ENCODE results near the gene GOSR2. TPM values are rescaled to one million over a fixed set of nuclear protein-coding genes. Genes with fewer than 3 reads are reported as not detected.
A peak's percentile ranks its signal among the peaks of the same experiment; 100 is the strongest.

GOSR2 gene
- 28.3 TPM for polyA plus RNA-seq (2013, experiment 1 of 2)
- 26.9 TPM for polyA plus RNA-seq (2013, experiment 2 of 2)

DNA sequence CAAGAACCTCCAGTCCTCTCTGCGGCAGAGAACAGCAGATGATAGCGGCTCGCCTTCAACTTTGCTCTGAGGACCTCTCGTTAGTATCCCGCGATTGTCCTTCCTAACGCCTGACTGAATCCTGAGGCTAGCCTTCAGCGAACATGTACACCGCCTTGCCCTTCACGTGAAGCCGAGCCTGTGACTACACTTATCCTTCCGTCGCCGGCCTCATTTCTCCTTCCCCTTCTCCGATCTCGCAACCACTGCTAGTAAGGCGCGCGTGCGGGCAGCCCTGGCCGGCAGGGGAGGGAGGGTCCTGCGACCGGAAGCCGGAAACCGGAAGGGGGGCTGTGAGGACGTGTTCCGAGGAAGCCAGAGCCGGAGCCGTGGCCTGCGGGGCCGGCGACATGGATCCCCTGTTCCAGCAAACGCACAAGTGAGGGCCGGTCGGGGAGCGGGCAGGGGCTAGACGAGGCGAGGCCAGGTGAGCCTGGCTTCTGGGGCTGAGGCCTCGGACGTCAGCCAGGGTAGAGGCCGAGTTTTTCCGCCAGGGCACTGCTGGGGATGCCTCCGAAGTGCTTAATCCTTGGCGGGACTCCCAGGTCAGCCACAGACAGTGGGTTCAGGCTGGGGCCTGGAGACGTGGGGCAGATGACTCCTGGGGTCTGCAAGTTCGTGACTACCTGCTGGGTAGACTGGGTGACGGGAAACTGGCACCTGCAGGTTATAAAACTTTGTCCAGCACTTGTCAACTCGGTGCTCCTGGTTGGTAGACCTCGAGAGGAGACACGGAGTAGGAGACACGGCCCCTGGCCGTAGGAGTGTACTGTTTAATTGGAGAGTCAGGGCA, at the start of gene GOSR2:
Gene GOSR2 (plus strand): TSS at position 357 of the 832 bp plus-strand sequence. CDS start 33 bp downstream, at position 390.
- Histone ChIP-seq H3K56ac (ENCODE audit: low read length) (peak within 1 kb of the TSS; percentile 95), H3K4ac (ENCODE audit: low read depth, low read length) (no peak within 1 kb of the TSS), H3K4me2 (ENCODE audit: low read length) (peak within 1 kb of the TSS; percentile 53), H2AK5ac (ENCODE audit: low read length) (no peak within 1 kb of the TSS), H3K27ac (ENCODE audit: low read depth, low read length) (peak within 1 kb of the TSS; percentile 67), H3K4me1 (ENCODE audit: control insufficient read depth, low read depth, low read length) (no peaks in the 10 kb centered on the region), H3K36me3 (ENCODE audit: control insufficient read depth, insufficient read depth, low read length) (no peaks in the 10 kb centered on the region), H2BK15ac (replicated peaks; ENCODE audit: low read depth) (no peak within 1 kb of the TSS), H4K8ac (ENCODE audit: low read depth, low read length) (peak within 1 kb of the TSS; percentile 81), H3K27me3 (ENCODE audit: insufficient read depth, low read length, poor library complexity) (no peaks in the 10 kb centered on the region), H3K4me3 (ENCODE audit: low read length) (peak within 1 kb of the TSS; percentile 54), H3K79me1 (ENCODE audit: low read length) (peaks cover 19% of the 10 kb centered on the region), H4K5ac (ENCODE audit: low read length) (no peak within 1 kb of the TSS), H3K9ac (ENCODE audit: low read length) (peak within 1 kb of the TSS; percentile 90), H2BK5ac (ENCODE audit: low read length) (peak within 1 kb of the TSS; percentile 86), H3K79me2 (ENCODE audit: control insufficient read depth, insufficient read depth, low read length) (peaks cover 38% of the 10 kb centered on the region), H3K18ac (ENCODE audit: low read length) (peak within 1 kb of the TSS; percentile 15), H2BK120ac (ENCODE audit: low read depth, low read length) (no peak within 1 kb of the TSS), H3K23ac (ENCODE audit: low read length) (no peak within 1 kb of the TSS)
- WGBS (ENCODE audit: extremely low coverage, insufficient coverage, low lambda C conversion rate) = no CpG with 5 or more reads among the region's 52 CpGs
- peak; percentile 94 for DNase-seq

DNA sequence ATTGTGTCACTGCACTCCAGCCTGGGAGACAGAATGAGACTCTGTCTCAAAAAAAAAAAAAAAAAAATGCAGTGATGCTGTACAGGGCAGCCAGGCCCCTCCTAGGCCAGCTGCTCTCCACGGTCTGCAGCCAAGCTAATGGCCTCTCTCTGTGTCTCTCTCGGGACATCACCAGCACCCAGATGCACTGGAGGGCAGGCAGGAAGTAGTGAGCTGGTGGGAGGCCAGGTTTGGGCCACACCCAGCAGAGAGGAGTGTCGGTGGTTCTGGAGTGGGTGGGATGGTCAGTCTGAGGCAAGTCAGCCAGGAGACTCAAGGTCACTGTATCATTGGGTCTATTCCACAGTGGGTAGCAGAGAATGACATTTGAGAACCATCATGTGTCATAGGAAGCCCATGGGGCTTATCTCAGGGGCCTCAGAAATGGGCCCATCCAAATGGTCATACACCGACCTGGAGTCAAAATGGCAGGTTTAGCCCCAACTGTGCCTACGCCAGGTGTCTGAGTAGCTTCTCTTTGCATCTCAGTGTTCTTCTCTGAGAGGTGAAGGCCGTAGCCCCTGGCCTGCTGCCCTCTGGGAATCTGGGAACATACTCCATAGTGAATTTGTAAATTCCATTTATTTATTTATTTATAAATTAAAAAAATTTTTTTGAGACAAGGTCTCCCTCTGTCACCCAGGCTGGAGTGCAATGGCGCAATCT, 48.9 kb upstream of the GOSR2 start:
- Histone ChIP-seq H3K27me3 (ENCODE audit: insufficient read depth, low read length, poor library complexity) (no peaks in the 10 kb centered on the region), H3K4me1 (ENCODE audit: control insufficient read depth, low read depth, low read length) (no peaks in the 10 kb centered on the region), H2BK5ac (ENCODE audit: low read length) (no peak overlapping the region), H3K56ac (ENCODE audit: low read length) (no peak overlapping the region), H3K36me3 (ENCODE audit: control insufficient read depth, insufficient read depth, low read length) (no peaks in the 10 kb centered on the region), H3K79me1 (ENCODE audit: low read length) (no peaks in the 10 kb centered on the region), H3K4ac (ENCODE audit: low read depth, low read length) (no peak overlapping the region), H3K23ac (ENCODE audit: low read length) (no peak overlapping the region), H3K4me2 (ENCODE audit: low read length) (no peak overlapping the region), H2BK120ac (ENCODE audit: low read depth, low read length) (no peak overlapping the region), H3K9ac (ENCODE audit: low read length) (no peak overlapping the region), H3K18ac (ENCODE audit: low read length) (no peak overlapping the region), H2BK15ac (replicated peaks; ENCODE audit: low read depth) (no peak overlapping the region), H3K79me2 (ENCODE audit: control insufficient read depth, insufficient read depth, low read length) (no peaks in the 10 kb centered on the region), H3K27ac (ENCODE audit: low read depth, low read length) (no peak overlapping the region), H4K5ac (ENCODE audit: low read length) (no peak overlapping the region), H3K4me3 (ENCODE audit: low read length) (no peak overlapping the region), H4K8ac (ENCODE audit: low read depth, low read length) (no peak overlapping the region), H2AK5ac (ENCODE audit: low read length) (no peak overlapping the region)
- DNase-seq = no peak
- WGBS (ENCODE audit: extremely low coverage, insufficient coverage, low lambda C conversion rate) = no CpG with 5 or more reads among the region's 7 CpGs

DNA sequence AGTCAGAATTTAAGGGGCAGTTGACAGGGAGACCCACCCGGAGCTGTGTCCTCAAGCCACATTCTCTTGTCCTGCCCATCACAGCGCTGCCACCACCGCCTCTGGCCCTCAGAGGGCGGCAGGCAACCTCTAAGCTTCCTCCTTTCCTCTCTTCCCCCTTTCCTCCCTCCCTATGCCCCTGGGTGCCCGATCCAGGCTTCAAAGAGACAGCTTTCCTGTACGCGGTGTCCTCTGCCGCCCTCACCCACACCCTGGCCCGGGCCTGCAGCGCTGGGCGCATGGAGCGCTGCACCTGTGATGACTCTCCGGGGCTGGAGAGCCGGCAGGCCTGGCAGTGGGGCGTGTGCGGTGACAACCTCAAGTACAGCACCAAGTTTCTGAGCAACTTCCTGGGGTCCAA, 48.1 kb upstream of the GOSR2 start:
- no peak overlapping the region for H3K27ac ChIP-seq (ENCODE audit: low read depth, low read length)

DNA sequence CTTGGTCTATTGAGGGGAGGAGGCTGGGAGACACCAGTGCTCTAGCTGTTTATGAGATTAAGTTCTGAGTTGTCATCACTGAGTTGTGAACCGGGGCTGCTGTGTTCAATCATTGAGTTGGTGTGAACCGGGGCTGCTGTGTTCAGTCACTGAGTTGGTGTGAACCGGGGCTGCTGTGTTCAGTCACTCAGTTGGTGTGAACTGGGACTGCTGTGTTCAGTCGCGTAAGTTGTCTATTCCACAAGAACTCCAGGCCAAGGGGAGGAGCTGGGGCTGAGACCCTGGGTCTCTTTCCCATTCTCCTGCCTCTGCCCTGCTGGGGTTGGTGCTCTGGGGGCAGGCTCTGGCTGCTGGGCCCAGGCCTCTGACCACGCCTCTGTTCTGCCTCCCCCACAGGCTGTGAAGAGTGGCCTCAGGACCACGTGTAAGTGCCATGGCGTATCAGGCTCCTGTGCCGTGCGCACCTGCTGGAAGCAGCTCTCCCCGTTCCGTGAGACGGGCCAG, 47.1 kb upstream of the GOSR2 start:
- H3K79me1 ChIP-seq (ENCODE audit: low read length) = no peaks in the 10 kb centered on the region
- H3K18ac ChIP-seq (ENCODE audit: low read length) = no peak overlapping the region
- no peak overlapping the region for H2AK5ac ChIP-seq (ENCODE audit: low read length)
- H4K8ac ChIP-seq (ENCODE audit: low read depth, low read length) = no peak overlapping the region
- no peak overlapping the region for H3K56ac ChIP-seq (ENCODE audit: low read length)
- H3K27me3 ChIP-seq (ENCODE audit: insufficient read depth, low read length, poor library complexity) = no peaks in the 10 kb centered on the region
- no peaks in the 10 kb centered on the region for H3K36me3 ChIP-seq (ENCODE audit: control insufficient read depth, insufficient read depth, low read length)
- no peak overlapping the region for H3K4me3 ChIP-seq (ENCODE audit: low read length)
- no peak overlapping the region for H2BK15ac ChIP-seq (replicated peaks; ENCODE audit: low read depth)
- H2BK120ac ChIP-seq (ENCODE audit: low read depth, low read length) = no peak overlapping the region
- no peak overlapping the region for H2BK5ac ChIP-seq (ENCODE audit: low read length)
- no peak overlapping the region for H4K5ac ChIP-seq (ENCODE audit: low read length)
- no peak overlapping the region for H3K27ac ChIP-seq (ENCODE audit: low read depth, low read length)
- H3K9ac ChIP-seq (ENCODE audit: low read length) = no peak overlapping the region
- no peak overlapping the region for H3K4me2 ChIP-seq (ENCODE audit: low read length)
- H3K4ac ChIP-seq (ENCODE audit: low read depth, low read length) = no peak overlapping the region
- no peaks in the 10 kb centered on the region for H3K4me1 ChIP-seq (ENCODE audit: control insufficient read depth, low read depth, low read length)
- no peaks in the 10 kb centered on the region for H3K79me2 ChIP-seq (ENCODE audit: control insufficient read depth, insufficient read depth, low read length)
- DNase-seq = peak; percentile 14
- no CpG with 5 or more reads among the region's 13 CpGs for WGBS (ENCODE audit: extremely low coverage, insufficient coverage, low lambda C conversion rate)
- no peak overlapping the region for H3K23ac ChIP-seq (ENCODE audit: low read length)

More for the DNA sequence above, 48.1 kb upstream of the GOSR2 start:
- Histone ChIP-seq H3K79me1 (ENCODE audit: low read length) (no peaks in the 10 kb centered on the region), H3K23ac (ENCODE audit: low read length) (no peak overlapping the region), H3K4me1 (ENCODE audit: control insufficient read depth, low read depth, low read length) (no peaks in the 10 kb centered on the region), H2BK5ac (ENCODE audit: low read length) (no peak overlapping the region), H2BK15ac (replicated peaks; ENCODE audit: low read depth) (no peak overlapping the region), H3K4me3 (ENCODE audit: low read length) (no peak overlapping the region), H3K79me2 (ENCODE audit: control insufficient read depth, insufficient read depth, low read length) (no peaks in the 10 kb centered on the region), H2AK5ac (ENCODE audit: low read length) (no peak overlapping the region), H3K4ac (ENCODE audit: low read depth, low read length) (no peak overlapping the region), H4K5ac (ENCODE audit: low read length) (no peak overlapping the region), H3K36me3 (ENCODE audit: control insufficient read depth, insufficient read depth, low read length) (no peaks in the 10 kb centered on the region), H3K56ac (ENCODE audit: low read length) (no peak overlapping the region), H2BK120ac (ENCODE audit: low read depth, low read length) (no peak overlapping the region), H3K9ac (ENCODE audit: low read length) (no peak overlapping the region), H4K8ac (ENCODE audit: low read depth, low read length) (no peak overlapping the region), H3K18ac (ENCODE audit: low read length) (no peak overlapping the region), H3K4me2 (ENCODE audit: low read length) (no peak overlapping the region), H3K27me3 (ENCODE audit: insufficient read depth, low read length, poor library complexity) (no peaks in the 10 kb centered on the region)
- no peak for DNase-seq
- WGBS (ENCODE audit: extremely low coverage, insufficient coverage, low lambda C conversion rate) = no CpG with 5 or more reads among the region's 16 CpGs

DNA sequence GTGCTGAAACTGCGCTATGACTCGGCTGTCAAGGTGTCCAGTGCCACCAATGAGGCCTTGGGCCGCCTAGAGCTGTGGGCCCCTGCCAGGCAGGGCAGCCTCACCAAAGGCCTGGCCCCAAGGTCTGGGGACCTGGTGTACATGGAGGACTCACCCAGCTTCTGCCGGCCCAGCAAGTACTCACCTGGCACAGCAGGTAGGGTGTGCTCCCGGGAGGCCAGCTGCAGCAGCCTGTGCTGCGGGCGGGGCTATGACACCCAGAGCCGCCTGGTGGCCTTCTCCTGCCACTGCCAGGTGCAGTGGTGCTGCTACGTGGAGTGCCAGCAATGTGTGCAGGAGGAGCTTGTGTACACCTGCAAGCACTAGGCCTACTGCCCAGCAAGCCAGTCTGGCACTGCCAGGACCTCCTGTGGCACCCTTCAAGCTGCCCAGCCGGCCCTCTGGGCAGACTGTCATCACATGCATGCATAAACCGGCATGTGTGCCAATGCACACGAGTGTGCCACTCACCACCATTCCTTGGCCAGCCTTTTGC, 46.5 kb upstream of the GOSR2 start:
- H3K27ac ChIP-seq (ENCODE audit: low read depth, low read length) = no peak overlapping the region
- no peaks in the 10 kb centered on the region for H3K79me2 ChIP-seq (ENCODE audit: control insufficient read depth, insufficient read depth, low read length)
- no peak overlapping the region for H3K18ac ChIP-seq (ENCODE audit: low read length)
- H3K23ac ChIP-seq (ENCODE audit: low read length) = no peak overlapping the region
- WGBS (ENCODE audit: extremely low coverage, insufficient coverage, low lambda C conversion rate) = no CpG with 5 or more reads among the region's 12 CpGs
- no peak overlapping the region for H3K4ac ChIP-seq (ENCODE audit: low read depth, low read length)
- H2BK15ac ChIP-seq (replicated peaks; ENCODE audit: low read depth) = no peak overlapping the region
- no peak overlapping the region for H4K8ac ChIP-seq (ENCODE audit: low read depth, low read length)
- no peaks in the 10 kb centered on the region for H3K27me3 ChIP-seq (ENCODE audit: insufficient read depth, low read length, poor library complexity)
- H3K36me3 ChIP-seq (ENCODE audit: control insufficient read depth, insufficient read depth, low read length) = no peaks in the 10 kb centered on the region
- H4K5ac ChIP-seq (ENCODE audit: low read length) = no peak overlapping the region
- H3K4me1 ChIP-seq (ENCODE audit: control insufficient read depth, low read depth, low read length) = no peaks in the 10 kb centered on the region
- DNase-seq = peak; percentile 55
- no peak overlapping the region for H3K9ac ChIP-seq (ENCODE audit: low read length)
- H2BK5ac ChIP-seq (ENCODE audit: low read length) = no peak overlapping the region
- no peaks in the 10 kb centered on the region for H3K79me1 ChIP-seq (ENCODE audit: low read length)
- H3K56ac ChIP-seq (ENCODE audit: low read length) = no peak overlapping the region
- H3K4me2 ChIP-seq (ENCODE audit: low read length) = no peak overlapping the region
- no peak overlapping the region for H2BK120ac ChIP-seq (ENCODE audit: low read depth, low read length)
- H3K4me3 ChIP-seq (ENCODE audit: low read length) = no peak overlapping the region
- H2AK5ac ChIP-seq (ENCODE audit: low read length) = no peak overlapping the region
